Keratinocyte (primary cell): ENCODE measurements around the gene HOXA7.

Experiments
- CTCF ChIP-seq, 3 experiments: IDR thresholded peaks in 1 of 3; conservative IDR thresholded peaks in 1 of 3; optimal IDR thresholded peaks in 1 of 3; 2 replicates in 2 of 3; 3 replicates in 1 of 3; pipeline versions ENCODE3 to v1.5.1; 2011; ENCODE audit warnings: low read length in 3 of 3, mild to moderate bottlenecking in 3 of 3, moderate library complexity in 2 of 3, control low read depth in 1 of 3, inconsistent platforms in 1 of 3; ENCODE audit not compliant: insufficient read depth in 2 of 3; ENCODE audit errors: extremely low read depth in 1 of 3
- EZH2 ChIP-seq: IDR thresholded peaks from one replicate; pipeline ENCODE4 v1.6.1; 2012; ENCODE audit warnings: inconsistent platforms, mild to moderate bottlenecking, low read length, moderate library complexity

- no peak for TF ChIP-seq CTCF (optimal IDR thresholded peaks at IDR 0.05 in 1 of 3, IDR thresholded peaks at IDR 0.05 in 1 of 3, conservative IDR thresholded peaks at IDR 0.05 in 1 of 3; ENCODE audit: extremely low read depth in 1 of 3, insufficient read depth in 2 of 3, low read length in 3 of 3)
- TF ChIP-seq EZH2: no peak
Measured at GRCh38 chr7:27132978-27133377, 23.5 kb downstream of the HOXA7 start.
